Retina (tissue), 1 donor: ENCODE measurements around the gene CTNNA2.
"Not testable (repeated sequence)": the region's sequence is repeated elsewhere in the genome, so short reads cannot be mapped to it uniquely, and the experiment has no call there.

Experiments
- DNase-seq: peaks from one replicate; pipeline ENCODE4 v3.0.0-alpha.2; 2016

The CTNNA2 gene

GRCh38 chr2:80050246-80050645 lies 537.4 kb downstream of the CTNNA2 start:
- peak; percentile 23 for DNase-seq

- no peak for DNase-seq
Observed at GRCh38 chr2:80053522-80054345, 540.9 kb downstream of the CTNNA2 start.

DNA sequence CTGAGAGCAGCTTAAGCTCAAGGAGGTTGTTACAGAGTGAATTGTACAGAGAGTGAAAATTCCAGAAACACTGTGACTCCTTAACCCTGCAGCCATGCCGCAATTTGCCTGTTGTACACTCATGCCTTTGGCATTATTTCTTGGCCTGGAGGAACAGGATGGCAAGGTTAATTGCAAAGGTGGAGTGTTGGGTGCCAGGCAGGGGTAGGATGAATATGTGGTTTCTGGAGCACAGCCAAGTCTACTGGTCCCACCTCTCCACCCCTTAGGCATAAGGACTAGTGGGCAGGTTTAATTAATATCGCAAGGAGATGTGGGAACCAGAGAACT lies 541.5 kb downstream of the CTNNA2 start:
- DNase-seq = no peak

DNA sequence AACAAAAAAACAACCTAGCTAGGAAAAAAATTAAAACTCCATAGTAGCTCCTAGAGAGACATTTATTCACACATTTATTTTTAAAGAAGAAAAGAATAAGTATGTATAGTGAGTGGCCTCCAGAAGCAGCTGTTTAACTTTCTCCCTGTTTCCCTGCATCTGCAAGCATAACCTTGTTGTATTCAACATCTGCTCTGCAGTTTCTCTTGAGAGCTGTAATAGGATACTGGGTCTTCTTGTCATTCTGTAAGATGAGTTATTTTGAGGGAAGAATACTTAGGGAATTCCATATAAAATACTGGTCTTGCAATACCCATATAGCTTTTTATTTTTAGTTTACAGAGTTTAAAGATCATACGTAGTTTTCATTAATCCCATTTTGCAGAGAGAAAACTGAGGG lies 545.1 kb downstream of the CTNNA2 start:
- no peak for DNase-seq

- no peak for DNase-seq
Observed at GRCh38 chr2:80058562-80058961, 545.7 kb downstream of the CTNNA2 start.

GRCh38 chr2:80059447-80059846 lies 546.6 kb downstream of the CTNNA2 start:
- no peak for DNase-seq

GRCh38 chr2:80061881-80062280 lies 549.0 kb downstream of the CTNNA2 start:
- DNase-seq = no peak

DNA sequence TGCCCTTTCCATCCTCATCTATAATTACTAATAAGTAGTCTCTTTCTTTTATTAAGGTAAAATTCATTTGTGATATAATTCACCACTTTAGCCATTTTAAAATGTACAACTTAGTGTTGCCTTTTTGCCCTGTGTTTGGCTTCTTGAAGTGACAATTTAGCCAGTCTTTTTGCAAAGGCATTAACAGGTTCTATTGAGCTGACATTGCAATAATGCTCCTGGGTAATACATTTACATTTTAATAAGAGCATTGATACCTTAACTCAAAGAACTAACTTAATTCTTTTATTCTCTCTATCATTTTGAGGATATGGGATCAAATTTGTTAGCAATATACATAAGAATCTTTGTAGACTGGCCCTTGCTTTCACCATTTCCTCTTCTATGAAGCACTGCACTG lies 549.4 kb downstream of the CTNNA2 start:
- no peak for DNase-seq

GRCh38 chr2:80068038-80068731 lies 555.3 kb downstream of the CTNNA2 start:
- no peak for DNase-seq

- no peak for DNase-seq
Observed at GRCh38 chr2:80070587-80070986, 557.7 kb downstream of the CTNNA2 start.

DNA sequence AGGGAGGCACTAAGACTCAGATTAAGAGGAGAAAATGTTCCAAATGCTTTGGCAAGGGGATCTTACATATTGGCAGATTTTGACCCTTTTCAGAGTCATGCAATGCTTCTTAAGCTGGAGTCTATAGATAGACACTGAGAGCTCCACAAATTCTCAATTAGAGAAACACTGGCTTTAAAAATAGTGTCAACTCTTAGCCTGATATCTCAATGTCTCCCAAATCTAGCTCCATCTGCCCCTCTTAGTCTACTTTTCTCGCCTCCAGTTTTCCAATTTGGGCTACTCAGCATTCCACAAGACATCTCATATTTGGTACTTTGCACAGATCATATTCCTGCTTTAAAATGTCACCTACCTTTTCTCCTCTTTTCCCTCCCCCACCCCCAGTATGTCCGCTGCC lies 559.1 kb downstream of the CTNNA2 start:
- no peak for DNase-seq

DNA sequence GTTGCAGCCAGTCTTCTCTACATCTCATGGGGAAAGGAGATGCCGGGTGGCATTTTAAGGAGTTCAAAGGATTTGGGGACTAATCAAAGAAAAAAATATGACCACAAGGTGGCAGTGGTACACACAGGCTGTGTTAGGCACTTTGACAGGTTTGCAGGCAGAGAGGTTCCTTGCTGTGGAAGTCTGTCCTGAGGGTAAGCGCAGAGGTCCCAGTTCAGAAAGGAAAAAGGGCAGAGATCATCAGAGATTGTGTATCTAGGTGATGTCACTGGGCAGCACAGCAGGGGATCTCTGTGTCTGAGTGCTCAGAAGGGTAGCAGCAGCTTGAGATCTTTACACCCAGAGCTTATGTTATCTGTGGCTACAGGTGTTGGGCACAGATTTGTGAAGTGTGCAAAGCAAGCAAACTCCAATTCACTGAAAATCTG lies 560.3 kb downstream of the CTNNA2 start:
- DNase-seq = peak; percentile 69

DNA sequence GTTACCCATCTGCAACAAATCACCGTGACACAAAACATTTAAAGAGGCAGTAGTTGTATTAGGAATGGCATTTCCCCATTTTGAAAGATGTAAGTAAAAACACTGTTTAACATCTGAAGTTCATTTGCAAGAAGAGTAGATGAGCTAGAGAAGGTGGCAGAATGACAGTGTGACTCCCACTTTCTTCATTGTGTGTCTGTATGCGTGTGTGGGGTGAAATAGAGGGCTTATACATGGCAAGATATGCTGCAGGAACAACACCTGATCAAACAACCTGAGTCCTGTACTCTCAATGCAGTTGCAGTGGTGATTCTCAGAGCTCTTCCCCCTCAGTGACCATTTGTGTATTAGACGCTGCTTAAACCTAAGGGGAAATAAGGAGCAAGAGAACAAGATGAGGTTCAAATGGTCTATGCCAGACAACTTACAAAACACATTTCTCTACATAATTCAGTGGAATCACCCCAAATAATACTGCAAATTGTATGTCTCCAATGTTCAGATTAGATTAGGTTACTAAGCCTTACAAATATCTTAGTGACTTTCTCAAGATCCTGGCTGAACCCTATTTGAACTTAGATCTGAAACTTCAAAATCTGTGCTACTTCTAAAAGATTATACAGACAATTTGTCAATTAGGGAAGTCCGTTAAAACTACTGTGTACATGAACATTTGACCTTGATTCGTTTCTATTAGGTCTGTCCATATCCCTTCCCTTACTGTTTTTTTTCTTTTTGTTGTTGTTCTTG lies 561.6 kb downstream of the CTNNA2 start:
- no peak for DNase-seq

DNA sequence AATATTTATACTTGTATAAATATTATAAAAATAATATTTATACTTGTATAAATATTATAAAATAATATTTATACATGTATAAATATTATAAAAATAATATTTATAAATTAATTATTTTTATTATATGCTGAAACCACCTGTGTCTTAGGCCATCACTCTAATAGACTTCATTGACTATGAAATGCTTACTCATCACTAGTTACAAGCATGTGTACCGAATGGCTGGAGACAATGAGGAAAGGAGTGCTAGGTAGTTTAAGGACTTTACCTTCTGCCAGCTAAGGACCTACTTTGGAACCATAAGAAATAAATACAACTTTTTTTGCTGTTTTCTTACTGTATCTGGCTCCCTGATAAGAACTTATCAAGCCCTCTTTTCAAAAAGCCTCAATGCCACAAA lies 562.9 kb downstream of the CTNNA2 start:
- DNase-seq = no peak

DNA sequence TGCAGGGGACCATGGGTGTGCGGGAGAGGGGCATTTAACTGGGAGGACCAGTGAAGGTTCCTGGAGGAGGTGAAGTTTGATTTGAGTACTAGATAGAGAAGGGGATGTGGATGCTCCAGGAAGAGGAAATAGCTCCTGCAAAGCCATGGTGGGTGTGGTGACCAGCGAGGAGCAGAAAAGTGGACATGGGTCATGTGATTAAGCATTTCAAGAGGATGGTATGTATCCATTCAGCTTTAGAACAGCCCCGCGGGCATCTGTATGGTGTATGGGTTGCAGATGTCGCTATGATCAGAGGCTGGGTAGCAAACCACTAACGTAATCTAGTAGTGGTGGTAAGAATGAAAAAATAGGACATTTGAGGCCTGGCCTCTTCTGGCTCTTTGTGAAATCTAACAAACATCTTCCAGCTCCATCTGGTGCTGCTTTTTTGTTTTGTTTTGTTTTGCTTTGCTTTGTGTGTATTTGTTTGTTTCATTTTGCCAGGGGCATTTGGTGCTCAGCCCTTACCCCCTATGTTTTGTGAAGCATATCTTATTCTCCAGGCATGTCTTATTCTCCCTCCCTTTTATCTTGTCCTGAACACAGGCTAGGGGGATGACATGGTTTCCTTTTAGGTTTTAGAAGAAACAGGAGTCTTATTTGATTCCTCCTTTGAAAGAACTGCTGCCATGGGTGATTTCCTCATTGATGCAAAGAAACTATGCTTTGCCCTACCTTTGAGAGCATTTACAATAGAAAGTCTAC lies 565.6 kb downstream of the CTNNA2 start:
- DNase-seq = no peak

DNA sequence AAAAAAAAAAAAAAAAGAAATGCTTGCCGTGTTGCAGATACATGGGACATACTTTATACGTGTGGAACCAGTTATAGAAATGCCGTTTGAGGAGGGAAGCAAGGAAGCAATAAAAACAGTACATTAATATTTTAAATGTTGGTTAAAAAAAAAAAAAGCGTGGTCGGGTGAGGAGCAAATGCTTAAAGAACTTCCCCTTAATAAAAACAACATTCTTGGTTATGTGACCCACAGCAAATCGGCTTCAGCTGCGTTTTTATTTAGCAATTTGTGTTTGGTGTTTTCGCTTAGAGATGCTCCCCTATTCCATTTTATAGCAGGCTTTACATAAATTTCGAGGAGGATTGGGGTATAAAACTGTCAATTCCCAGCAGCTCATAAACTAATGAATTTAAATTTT lies 568.1 kb downstream of the CTNNA2 start:
- DNase-seq = no peak

DNA sequence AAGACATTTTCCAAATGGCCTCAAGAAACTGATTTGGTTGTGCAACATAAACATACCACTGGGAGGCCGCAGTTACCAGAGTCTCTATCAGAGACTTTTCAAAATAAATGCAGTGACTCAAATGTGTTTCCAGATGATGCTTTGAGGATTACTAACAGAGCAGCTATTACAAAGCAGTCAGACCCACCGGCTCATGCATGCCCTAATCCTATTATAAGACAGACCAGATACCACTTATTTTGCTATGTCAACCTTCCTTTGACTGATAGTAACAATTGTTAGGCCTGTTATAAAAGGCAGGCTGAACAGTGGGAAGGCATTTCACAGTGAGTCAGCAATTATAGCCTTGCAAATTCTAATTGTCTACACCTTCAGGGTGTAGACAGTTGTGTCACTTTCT lies 574.0 kb downstream of the CTNNA2 start:
- no peak for DNase-seq

DNA sequence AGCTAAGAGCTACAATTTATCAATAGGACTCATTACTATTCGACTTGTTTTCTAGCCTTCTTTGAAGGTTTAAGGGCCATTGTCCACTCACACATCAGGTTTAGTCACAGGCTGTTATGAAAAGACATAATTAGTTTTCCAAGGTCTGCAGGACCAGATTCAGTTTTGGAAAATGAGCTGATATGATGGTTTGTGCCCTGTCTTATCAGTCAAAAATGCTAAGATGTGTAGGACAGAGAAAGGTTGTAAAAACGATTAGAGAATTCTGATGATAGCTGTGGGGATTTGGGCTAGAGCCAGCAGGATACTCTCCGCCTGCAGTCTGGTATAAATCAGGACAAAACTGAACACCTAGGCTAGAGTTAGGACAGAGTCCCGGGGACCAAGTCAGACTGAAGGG lies 578.4 kb downstream of the CTNNA2 start:
- DNase-seq = no peak

DNA sequence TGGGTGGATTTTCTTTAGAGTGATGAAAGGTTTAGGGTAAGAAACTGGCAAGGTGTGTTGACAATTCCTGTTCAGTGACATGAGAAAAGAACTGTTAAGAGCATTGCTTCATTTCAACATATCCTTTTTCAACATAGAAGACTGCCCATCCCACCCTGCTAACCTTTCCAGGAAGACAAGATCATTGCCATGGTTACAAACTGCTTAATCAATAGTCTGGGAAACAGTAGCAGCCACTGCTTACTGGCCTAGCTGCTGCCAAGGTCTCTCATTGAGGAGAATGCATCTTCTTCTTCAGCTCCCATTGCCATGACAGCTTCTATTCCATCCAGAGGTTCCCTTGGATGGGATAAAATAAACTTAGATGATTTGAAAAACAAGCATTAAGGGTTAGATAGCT lies 579.6 kb downstream of the CTNNA2 start:
- DNase-seq = peak; percentile 22

DNA sequence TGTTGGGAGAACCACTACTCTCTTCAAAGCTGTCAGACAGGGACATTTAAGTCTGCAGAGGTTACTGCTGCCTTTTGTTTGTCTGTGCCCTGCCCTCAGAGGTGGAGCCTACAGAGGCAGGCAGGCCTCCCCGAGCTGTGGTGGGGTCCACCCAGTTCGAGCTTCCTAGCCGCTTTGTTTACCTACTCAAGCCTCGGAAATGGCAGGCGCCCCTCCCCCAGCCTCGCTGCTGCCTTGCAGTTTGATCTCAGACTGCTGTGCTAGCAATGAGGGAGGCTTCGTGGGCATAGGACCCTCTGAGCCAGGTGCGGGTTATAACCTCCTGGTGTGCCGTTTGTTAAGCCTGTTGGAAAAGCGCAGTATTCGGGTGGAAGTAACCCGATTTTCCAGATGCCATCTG lies 585.7 kb downstream of the CTNNA2 start:
- not testable (repeated sequence) for DNase-seq

DNA sequence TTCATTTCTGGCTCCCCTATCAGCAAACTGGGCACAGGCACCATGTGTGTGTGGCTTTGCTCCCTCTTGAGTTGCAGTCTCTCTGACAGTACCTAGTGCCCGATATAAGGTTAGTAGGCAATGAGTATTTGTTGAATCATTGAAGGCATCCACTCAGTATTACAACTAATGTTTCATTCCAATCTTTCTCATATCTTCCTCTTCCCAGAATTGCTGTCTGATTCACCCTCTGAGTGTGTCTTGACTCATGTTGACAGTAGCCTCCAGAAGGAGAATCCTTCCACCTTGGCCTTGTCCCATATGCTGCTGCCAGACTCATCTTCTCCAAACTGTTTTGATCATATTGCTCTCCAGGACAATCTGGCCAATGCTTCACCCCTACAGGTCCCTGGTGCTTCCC lies 589.2 kb downstream of the CTNNA2 start:
- DNase-seq = no peak

- DNase-seq = no peak
Observed at GRCh38 chr2:80105015-80105640, 592.3 kb downstream of the CTNNA2 start.

DNA sequence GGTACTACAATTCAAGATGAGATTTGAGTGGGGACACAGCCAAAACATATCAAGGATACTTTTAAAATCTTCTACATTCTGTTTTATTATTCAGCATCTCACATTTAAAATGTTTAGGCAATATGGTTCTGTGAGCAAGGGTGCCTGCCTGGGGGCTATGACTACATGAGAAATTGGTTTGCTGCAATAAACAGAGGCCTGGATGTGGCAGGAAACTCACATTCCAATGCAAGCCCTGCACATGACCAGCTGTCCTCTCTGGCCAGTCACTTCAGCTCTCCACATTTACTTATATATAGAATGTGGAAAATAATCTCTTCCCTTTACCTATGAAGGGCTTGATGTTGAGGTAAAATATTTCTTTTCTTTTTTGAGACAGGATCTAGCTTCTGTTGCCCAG lies 598.3 kb downstream of the CTNNA2 start:
- DNase-seq = no peak
